Activated CD4-positive, alpha-beta T cell treated with anti-CD3 and anti-CD28 coated beads, Interleukin-2, amount 10 ng/mL, durations not matched to agents 24 days and 14 days (primary cell): ENCODE measurements around the gene MLX. TPM values are rescaled to one million over a fixed set of nuclear protein-coding genes. Genes with fewer than 3 reads are reported as not detected.

Source experiments
- DNase-seq: peaks from one replicate; pipeline ENCODE4 v3.0.0; 2022
- H3K27ac Mint-ChIP-seq: one replicate; pipeline ENCODE4 v1.8.0; 2022; ENCODE audit warnings: mild to moderate bottlenecking, mixed read lengths
- H3K27me3 Mint-ChIP-seq: one replicate; pipeline ENCODE4 v1.8.0; 2022; ENCODE audit warnings: mixed read lengths
- H3K36me3 Mint-ChIP-seq: one replicate; pipeline ENCODE4 v1.8.0; 2022; ENCODE audit warnings: low read depth, mild to moderate bottlenecking, mixed read lengths
- H3K4me1 Mint-ChIP-seq: one replicate; pipeline ENCODE4 v1.8.0; 2021; ENCODE audit warnings: mixed read lengths
- H3K4me3 Mint-ChIP-seq: one replicate; pipeline ENCODE4 v1.8.0; 2022; ENCODE audit warnings: mild to moderate bottlenecking, moderate library complexity, mixed read lengths
- H3K9me3 Mint-ChIP-seq: one replicate; pipeline ENCODE4 v1.8.0; 2021; ENCODE audit warnings: mixed read lengths
- intact Hi-C: fragments of 100-400 bp; cut with micrococcal nuclease; formaldehyde crosslinking; loops from one replicate; pipeline ENCODE4 v1.15.1; 2023
- total RNA-seq: library from RNA; stranded (reverse); gene quantifications from 2 replicates; pipeline ENCODE4 v1.2.3, GENCODE V29; 2022

MLX gene
- total RNA-seq, 1 donor from 2014 or later = 67.8 TPM

- H3K36me3 Mint-ChIP-seq = peaks cover 46% of the 10 kb centered on the region
- peak overlapping the region; percentile 96 for H3K27ac Mint-ChIP-seq
- peak overlapping the region; percentile 98 for H3K4me3 Mint-ChIP-seq
- intact Hi-C loops = no loop called here
- peaks cover 36% of the 10 kb centered on the region for H3K4me1 Mint-ChIP-seq
- H3K27me3 Mint-ChIP-seq = no peaks in the 10 kb centered on the region
- no peaks in the 10 kb centered on the region for H3K9me3 Mint-ChIP-seq
- no peak for DNase-seq
These were observed 551 bp upstream of the MLX start for GRCh38 chr17:42566215-42566882.

GRCh38 chr17:42568341-42569111 is 1.6 kb downstream of the MLX start:
- intact Hi-C loops = no loop called here
- H3K27me3 Mint-ChIP-seq = no peaks in the 10 kb centered on the region
- DNase-seq = no peak
- H3K36me3 Mint-ChIP-seq = peaks cover 58% of the 10 kb centered on the region
- no peaks in the 10 kb centered on the region for H3K9me3 Mint-ChIP-seq
- peak overlapping the region; percentile 54 for H3K4me3 Mint-ChIP-seq
- peaks cover 32% of the 10 kb centered on the region for H3K4me1 Mint-ChIP-seq
- peak overlapping the region; percentile 29 for H3K27ac Mint-ChIP-seq

- peaks cover 64% of the 10 kb centered on the region for H3K36me3 Mint-ChIP-seq
- H3K4me1 Mint-ChIP-seq = peaks cover 35% of the 10 kb centered on the region
- intact Hi-C loops = no loop called here
- no peak for DNase-seq
- no peak overlapping the region for H3K4me3 Mint-ChIP-seq
- H3K9me3 Mint-ChIP-seq = no peaks in the 10 kb centered on the region
- no peaks in the 10 kb centered on the region for H3K27me3 Mint-ChIP-seq
- H3K27ac Mint-ChIP-seq = no peak overlapping the region
These were observed 4.7 kb downstream of the MLX start for GRCh38 chr17:42571435-42572225.

GRCh38 chr17:42573095-42573494 is 6.2 kb downstream of the MLX start:
- H3K4me1 Mint-ChIP-seq = peaks cover 36% of the 10 kb centered on the region
- H3K27me3 Mint-ChIP-seq = no peaks in the 10 kb centered on the region
- H3K36me3 Mint-ChIP-seq = peaks cover 64% of the 10 kb centered on the region
- no peak overlapping the region for H3K27ac Mint-ChIP-seq
- intact Hi-C loops = no loop called here
- no peaks in the 10 kb centered on the region for H3K9me3 Mint-ChIP-seq
- DNase-seq = no peak
- no peak overlapping the region for H3K4me3 Mint-ChIP-seq

- H3K36me3 Mint-ChIP-seq = peaks cover 59% of the 10 kb centered on the region
- no peak overlapping the region for H3K27ac Mint-ChIP-seq
- H3K27me3 Mint-ChIP-seq = no peaks in the 10 kb centered on the region
- no peak overlapping the region for H3K4me3 Mint-ChIP-seq
- no peaks in the 10 kb centered on the region for H3K9me3 Mint-ChIP-seq
- DNase-seq = no peak
- H3K4me1 Mint-ChIP-seq = peaks cover 34% of the 10 kb centered on the region
- intact Hi-C loops = no loop called here
These were observed 7.6 kb downstream of the MLX start for GRCh38 chr17:42574463-42574862.

GRCh38 chr17:42577140-42577531 is 10.2 kb downstream of the MLX start:
- intact Hi-C loops = loop anchor here (1.0 to 5.0 kb wide), 5 partner anchors 10 to 245 kb away; partner anchors contain the start of genes BECN1, COASY, MLX and RETREG3
- Mint-ChIP-seq H3K27ac (peak overlapping the region; percentile 96), H3K4me1 (peaks cover 31% of the 10 kb centered on the region), H3K36me3 (peaks cover 49% of the 10 kb centered on the region), H3K27me3 (no peaks in the 10 kb centered on the region), H3K9me3 (no peaks in the 10 kb centered on the region), H3K4me3 (peak overlapping the region; percentile 88)
- peak; percentile 69 for DNase-seq

GRCh38 chr17:42577532-42578281 is 10.8 kb downstream of the MLX start, which contains the start of gene PSMC3IP:
TSS of gene PSMC3IP (minus strand) at chr17:42577729. CDS start at chr17:42577686, 43 bp downstream.
- no peaks in the 10 kb centered on the region for H3K9me3 Mint-ChIP-seq
- peak within 1 kb of the TSS; percentile 88 for H3K4me3 Mint-ChIP-seq
- DNase-seq = peak; percentile 98
- H3K36me3 Mint-ChIP-seq = peaks cover 51% of the 10 kb centered on the region
- H3K4me1 Mint-ChIP-seq = peaks cover 30% of the 10 kb centered on the region
- intact Hi-C loops = loop anchor here (1.0 to 5.0 kb wide), 7 partner anchors 10 to 245 kb away; partner anchors contain the start of genes BECN1, COASY, MLX and RETREG3
- no peaks in the 10 kb centered on the region for H3K27me3 Mint-ChIP-seq
- peak within 1 kb of the TSS; percentile 96 for H3K27ac Mint-ChIP-seq

- Mint-ChIP-seq H3K36me3 (peaks cover 53% of the 10 kb centered on the region), H3K27ac (peak overlapping the region; percentile 96), H3K27me3 (no peaks in the 10 kb centered on the region), H3K9me3 (no peaks in the 10 kb centered on the region), H3K4me3 (peak overlapping the region; percentile 88), H3K4me1 (peaks cover 26% of the 10 kb centered on the region)
- intact Hi-C loops = loop anchor here (1.0 to 5.0 kb wide), 4 partner anchors 79 to 244 kb away; partner anchors contain the start of genes BECN1 and TUBG2
- peak; percentile 92 for DNase-seq
These were observed 11.5 kb downstream of the MLX start for GRCh38 chr17:42578282-42578869.

- H3K27me3 Mint-ChIP-seq = no peaks in the 10 kb centered on the region
- H3K27ac Mint-ChIP-seq = peak overlapping the region; percentile 1
- no peaks in the 10 kb centered on the region for H3K9me3 Mint-ChIP-seq
- H3K36me3 Mint-ChIP-seq = peaks cover 55% of the 10 kb centered on the region
- DNase-seq = no peak
- intact Hi-C loops = loop anchor here (2.0 to 5.0 kb wide), 3 partner anchors 77 to 242 kb away; partner anchors contain the start of genes BECN1 and TUBG2
- H3K4me1 Mint-ChIP-seq = peaks cover 24% of the 10 kb centered on the region
- H3K4me3 Mint-ChIP-seq = no peak overlapping the region
These were observed 13.1 kb downstream of the MLX start for GRCh38 chr17:42579794-42580551.

- DNase-seq = no peak
- H3K27me3 Mint-ChIP-seq = no peaks in the 10 kb centered on the region
- peaks cover 56% of the 10 kb centered on the region for H3K36me3 Mint-ChIP-seq
- no peak overlapping the region for H3K27ac Mint-ChIP-seq
- no peaks in the 10 kb centered on the region for H3K9me3 Mint-ChIP-seq
- no peak overlapping the region for H3K4me3 Mint-ChIP-seq
- peaks cover 12% of the 10 kb centered on the region for H3K4me1 Mint-ChIP-seq
- intact Hi-C loops = no loop called here
These were observed 14.9 kb downstream of the MLX start for GRCh38 chr17:42581744-42582270.

- intact Hi-C loops = no loop called here
- H3K9me3 Mint-ChIP-seq = no peaks in the 10 kb centered on the region
- H3K36me3 Mint-ChIP-seq = peaks cover 64% of the 10 kb centered on the region
- H3K4me1 Mint-ChIP-seq = no peaks in the 10 kb centered on the region
- DNase-seq = no peak
- H3K4me3 Mint-ChIP-seq = no peak overlapping the region
- H3K27ac Mint-ChIP-seq = no peak overlapping the region
- H3K27me3 Mint-ChIP-seq = no peaks in the 10 kb centered on the region
These were observed 18.0 kb downstream of the MLX start for GRCh38 chr17:42584880-42585279.

- Mint-ChIP-seq H3K4me3 (no peak overlapping the region), H3K27me3 (no peaks in the 10 kb centered on the region), H3K27ac (no peak overlapping the region), H3K36me3 (peaks cover 67% of the 10 kb centered on the region), H3K4me1 (no peaks in the 10 kb centered on the region), H3K9me3 (no peaks in the 10 kb centered on the region)
- intact Hi-C loops = no loop called here
- DNase-seq = no peak
These were observed 18.5 kb downstream of the MLX start for GRCh38 chr17:42585353-42585752.
